Central memory CD4-positive, alpha-beta T cell (primary cell): Measurements from ENCODE around the gene HOXB6.

Experiments
- DNase-seq: peaks from one replicate; pipeline ENCODE4 v3.0.0; 2022

HOXB6 gene

DNA sequence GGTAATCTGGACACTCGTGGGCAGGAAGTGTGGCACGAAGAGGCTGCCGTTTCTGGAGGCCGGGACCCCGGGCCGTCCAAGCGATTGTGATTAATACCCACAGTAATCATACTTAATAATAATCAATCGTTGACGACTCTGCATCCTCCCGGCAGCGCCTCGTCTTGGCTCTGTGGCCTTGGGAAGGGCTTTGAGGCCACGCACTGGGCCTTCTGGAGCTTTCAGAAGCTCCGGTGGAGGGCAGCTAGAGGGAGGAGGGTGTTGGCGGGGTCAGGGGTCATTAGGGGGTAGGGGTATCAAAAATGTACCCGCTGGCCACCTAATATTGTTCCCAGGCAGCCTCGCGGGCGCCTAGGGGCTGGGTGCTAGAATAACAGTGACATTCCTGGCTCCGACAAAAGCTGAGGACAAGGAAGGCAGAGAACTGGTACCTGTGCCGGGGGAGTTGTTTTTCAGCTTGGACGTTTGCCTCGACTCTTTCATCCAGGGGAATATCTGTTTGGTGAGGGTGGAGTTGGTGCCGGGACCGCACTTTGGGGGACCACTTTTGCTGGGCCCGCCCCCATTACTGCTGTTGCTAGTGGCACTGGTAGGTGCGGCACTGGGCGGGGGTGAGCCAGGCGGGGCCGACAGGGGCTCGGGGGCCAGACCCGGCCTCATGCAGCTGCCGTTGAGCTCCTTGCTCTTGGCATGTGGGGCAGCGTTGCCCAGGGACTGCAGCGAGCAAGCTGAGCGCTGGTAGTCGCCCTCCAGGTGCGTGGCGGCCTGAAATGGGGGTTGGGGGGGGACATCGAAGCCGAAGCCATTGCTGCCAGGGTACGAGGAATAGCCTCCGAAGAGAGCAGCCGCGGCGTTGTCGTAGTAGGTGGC, 53.0 kb downstream of the HOXB6 start:
- DNase-seq: no peak

DNA sequence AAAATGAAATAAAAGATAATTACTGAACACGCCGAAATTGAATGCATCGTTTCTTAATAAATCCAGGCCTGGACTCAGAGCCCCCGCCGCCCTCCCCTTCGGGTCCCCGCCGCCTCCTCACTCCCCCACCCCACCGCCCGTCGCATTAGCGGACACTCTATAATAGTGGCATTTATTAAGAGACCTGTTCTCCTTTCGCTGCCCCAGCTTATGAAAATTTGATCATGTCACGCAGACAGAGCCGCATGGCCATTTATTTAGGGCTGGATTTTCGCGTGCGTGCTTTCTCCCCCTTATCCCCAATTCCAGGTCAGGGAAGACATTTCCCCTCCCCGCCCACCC, 53.6 kb downstream of the HOXB6 start:
- no peak for DNase-seq

DNA sequence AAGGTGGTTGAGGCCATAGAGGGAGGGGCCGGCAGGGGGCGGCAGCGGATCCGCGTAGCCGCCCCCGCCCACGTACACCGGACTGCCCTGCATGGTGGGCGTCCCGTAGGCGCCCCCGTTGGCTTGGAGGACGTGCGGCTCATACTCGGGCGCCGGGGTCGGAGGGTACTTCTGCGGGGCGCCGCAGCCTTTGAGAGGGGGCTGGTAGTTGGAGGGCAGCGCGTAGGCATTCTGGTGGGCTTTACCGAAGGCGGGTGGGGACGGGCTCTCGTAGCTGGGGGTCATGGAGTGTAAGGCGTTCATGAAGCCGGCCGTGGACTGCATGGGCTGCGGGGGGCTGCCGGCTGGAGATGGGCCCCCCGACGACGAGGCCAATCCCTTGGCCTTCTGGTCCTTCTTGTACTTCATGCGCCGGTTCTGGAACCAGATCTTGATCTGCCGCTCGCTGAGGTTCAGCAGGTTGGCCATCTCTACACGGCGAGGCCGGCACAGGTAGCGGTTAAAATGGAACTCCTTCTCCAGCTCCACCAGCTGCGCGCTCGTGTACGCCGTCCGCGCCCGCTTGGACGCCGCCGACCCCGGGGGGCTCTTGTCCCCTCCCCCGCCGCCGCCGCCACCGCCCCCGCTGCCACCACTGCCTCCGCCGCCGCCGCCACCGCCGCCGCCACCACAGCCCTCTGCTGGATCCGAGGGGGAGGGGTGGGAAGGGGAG, 54.1 kb downstream of the HOXB6 start:
- DNase-seq: no peak

DNA sequence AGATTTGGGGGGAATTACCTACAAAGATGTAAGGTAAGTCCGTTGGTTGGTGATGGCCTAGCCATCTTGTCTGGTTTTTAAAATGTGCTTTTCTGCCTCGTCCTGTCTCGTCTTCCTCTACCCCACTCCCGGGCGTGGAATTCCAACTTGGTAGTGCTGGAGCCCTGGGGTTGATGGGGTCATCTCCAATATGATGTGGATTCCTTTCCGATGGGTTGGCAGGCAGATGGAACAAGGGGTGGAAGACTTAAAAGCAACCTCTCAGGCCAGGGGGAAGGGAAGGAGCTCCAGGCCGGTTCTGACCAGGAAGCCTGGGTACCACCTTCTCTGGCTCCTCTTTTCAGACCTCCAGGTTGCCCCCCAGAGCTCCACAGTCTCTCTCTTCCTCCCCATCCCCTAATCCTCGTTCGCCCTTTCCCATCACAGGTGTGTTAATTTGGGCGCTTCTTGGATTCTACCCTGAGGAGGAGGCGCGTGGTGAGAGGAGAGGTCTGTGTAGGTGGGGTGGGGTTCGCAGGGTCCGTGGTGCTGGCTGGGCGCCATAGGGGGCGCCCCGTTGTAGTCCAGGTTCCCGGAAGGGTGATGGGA, 54.8 kb downstream of the HOXB6 start:
- no peak for DNase-seq

- DNase-seq: no peak
These were observed 55.5 kb downstream of the HOXB6 start for GRCh38 chr17:48549281-48549630.

DNA sequence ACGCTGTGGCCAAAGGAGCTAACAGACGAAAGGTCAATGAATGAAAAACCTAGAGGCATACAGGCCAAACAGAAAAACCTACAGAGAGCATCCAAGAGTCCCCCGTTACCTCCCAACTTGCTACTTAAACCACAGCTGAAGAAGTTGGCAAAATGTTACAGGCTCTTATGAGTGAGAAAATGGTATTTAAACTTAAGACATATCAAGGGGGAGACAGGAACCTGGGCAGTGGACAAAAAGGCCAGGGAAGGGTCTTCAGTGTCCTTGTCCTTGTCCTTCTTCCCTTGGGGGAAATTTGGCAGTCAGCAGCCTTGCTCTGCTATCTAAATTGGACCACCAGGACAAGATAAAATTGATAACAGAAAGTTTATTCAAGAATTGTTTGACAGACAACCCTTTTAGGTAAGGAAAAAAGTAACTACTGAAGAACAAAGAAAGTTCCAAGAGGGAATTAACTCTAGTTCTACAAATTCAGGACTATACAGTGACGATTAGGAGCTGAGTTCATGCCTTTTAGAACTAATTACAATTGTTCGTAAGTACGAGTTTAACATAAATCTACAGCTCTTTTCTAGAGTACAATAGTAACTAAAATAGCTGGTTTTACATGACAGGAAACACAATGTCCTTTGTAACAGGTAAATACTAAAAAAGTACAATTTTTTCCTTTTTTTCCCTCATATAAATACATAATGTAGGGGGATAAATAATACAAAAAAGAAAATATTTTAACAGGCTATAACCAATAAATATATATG, 56.1 kb downstream of the HOXB6 start:
- DNase-seq: peak; percentile 9

DNA sequence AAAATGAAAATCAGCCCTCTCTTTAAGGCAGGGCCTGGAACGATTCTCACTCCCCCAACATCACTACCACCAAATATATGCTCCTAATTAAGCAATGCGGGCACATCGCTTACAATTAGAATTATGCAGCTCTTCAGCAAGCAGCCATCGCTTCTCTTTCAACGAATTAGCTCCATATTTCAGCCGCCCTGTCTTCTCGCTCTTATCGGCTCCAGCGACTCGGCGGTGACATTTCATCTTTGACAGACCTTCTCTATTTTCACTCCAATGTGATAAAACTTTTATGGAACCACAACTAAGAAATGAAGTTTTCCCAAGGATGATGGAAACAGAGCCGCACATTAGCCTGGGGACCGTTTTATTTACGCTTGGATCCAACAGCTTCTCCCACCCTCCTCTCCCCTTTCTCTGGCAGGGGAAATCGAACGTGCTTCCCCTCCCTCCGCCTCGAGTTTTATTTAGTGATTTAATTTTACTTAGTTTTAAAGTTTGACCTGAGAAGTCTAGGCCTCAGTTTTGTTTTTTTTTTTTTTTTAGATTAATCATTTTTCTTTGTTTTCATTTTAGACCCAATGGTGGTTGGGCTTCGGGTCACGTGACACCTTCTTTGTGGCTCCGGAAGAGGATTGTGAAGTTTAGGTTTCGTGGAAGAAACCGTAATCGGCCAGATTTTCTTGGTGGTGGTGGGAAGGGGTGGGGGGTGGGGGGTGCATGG, 56.8 kb downstream of the HOXB6 start:
- DNase-seq: peak; percentile 46

DNA sequence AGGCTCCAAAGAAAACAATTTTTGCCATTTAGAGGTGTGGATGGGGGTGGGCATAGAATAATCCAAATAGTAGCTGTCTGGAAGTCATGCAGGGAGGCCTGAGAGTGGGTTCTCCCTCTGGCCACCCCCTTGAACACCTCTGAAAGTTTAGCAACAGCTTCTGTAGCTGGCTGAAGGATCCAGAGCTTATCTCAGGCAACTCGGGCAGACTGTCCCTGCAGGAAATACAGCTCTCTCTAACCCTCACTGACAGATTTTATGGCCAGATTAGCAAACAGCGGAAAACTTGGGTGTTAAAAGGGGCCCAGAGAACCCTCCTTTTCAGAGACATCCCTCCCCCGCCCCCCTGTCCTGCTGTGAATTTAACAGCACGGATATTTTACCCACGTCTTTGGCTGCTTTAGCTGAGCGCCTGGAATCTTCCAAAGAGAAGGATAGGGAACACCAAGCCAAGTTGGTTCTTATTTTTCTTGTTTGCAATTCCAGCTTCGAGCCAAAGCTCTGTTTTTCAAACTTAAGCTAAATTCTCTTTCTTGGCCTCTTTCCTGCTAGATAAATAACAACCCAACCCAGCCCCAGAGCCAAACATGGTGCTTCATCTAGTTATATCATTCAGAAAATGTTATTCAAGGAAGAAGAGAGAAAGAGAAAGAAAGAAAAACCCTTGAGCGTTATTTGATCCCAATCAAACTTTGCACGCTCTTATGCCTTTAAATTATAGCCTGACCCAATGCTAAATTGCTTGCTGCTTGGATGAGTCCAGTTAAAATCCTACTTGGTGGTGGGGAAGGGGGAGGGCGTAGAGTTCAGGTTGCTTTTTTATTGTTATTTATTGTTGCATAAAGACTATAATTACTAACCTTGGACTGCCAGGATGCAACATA, 57.6 kb downstream of the HOXB6 start:
- peak; percentile 12 for DNase-seq

- DNase-seq: no peak
These were observed 58.5 kb downstream of the HOXB6 start for GRCh38 chr17:48546137-48546923.
